Liver (tissue), 3 donors: ENCODE results near the gene SH2D2A.

Experiments used
- EGR1 ChIP-seq, 2 donors: IDR thresholded peaks; 2 replicates each; pipeline ENCODE4 v1.6.1; 2016 to 2018; ENCODE audit warnings: antibody characterized with exemption in 2 of 2, low read depth in 2 of 2
- FOXA1 ChIP-seq: IDR thresholded peaks from 2 replicates; pipeline ENCODE4 v1.6.1; 2016; ENCODE audit warnings: antibody characterized with exemption
- GABPA ChIP-seq, 2 donors: IDR thresholded peaks in 1 of 2; conservative IDR thresholded peaks in 1 of 2; 2 replicates each; pipeline ENCODE4 v1.6.1; 2016; ENCODE audit warnings: antibody characterized with exemption in 2 of 2, mild to moderate bottlenecking in 1 of 2, moderate library complexity in 1 of 2
- JUND ChIP-seq, 2 donors: IDR thresholded peaks; 2 replicates each; pipeline ENCODE4 v1.6.1; 2016; ENCODE audit warnings: antibody characterized with exemption in 2 of 2
- NR2F2 ChIP-seq: IDR thresholded peaks from 2 replicates; pipeline ENCODE4 v1.6.1; 2016; ENCODE audit warnings: antibody characterized with exemption
- RAD21 ChIP-seq, 2 donors: IDR thresholded peaks; 2 replicates each; pipeline ENCODE4 v1.6.1; 2016; ENCODE audit warnings: antibody characterized with exemption in 2 of 2, mild to moderate bottlenecking in 2 of 2
- RXRA ChIP-seq, 2 donors: IDR thresholded peaks; 2 replicates each; pipeline ENCODE4 v1.6.1; 2017 to 2018; ENCODE audit warnings: antibody characterized with exemption in 2 of 2, mild to moderate bottlenecking in 1 of 2
- TAF1 ChIP-seq: conservative IDR thresholded peaks from 2 replicates; pipeline ENCODE4 v1.6.1; 2016; ENCODE audit warnings: antibody characterized with exemption, mild to moderate bottlenecking
- YY1 ChIP-seq: IDR thresholded peaks from 2 replicates; pipeline ENCODE4 v1.6.1; 2016; ENCODE audit warnings: antibody characterized with exemption, mild to moderate bottlenecking
- TF ChIP-seq, protein P1 (sequence below): fragments of 150-350 bp; IDR thresholded peaks from 2 replicates; pipeline ENCODE4 v1.5.1; 2017; ENCODE audit warnings: improper control_type of control experiment, low read depth, low read length; ENCODE audit not compliant: missing input control
- TF ChIP-seq, protein P2 (sequence below): IDR thresholded peaks from 2 replicates; pipeline ENCODE4 v1.6.1; 2016; ENCODE audit warnings: antibody characterized with exemption, mild to moderate bottlenecking
- TF ChIP-seq, protein P3 (sequence below): IDR thresholded peaks from 2 replicates; pipeline ENCODE4 v1.6.1; 2016; ENCODE audit warnings: antibody characterized with exemption
- TF ChIP-seq, protein P4 (sequence below): IDR thresholded peaks from 2 replicates; pipeline ENCODE4 v1.6.1; 2016; ENCODE audit warnings: antibody characterized with exemption
- TF ChIP-seq, protein P5 (sequence below): IDR thresholded peaks from 2 replicates; pipeline ENCODE4 v1.6.1; 2016; ENCODE audit warnings: antibody characterized with exemption
- donor health status: healthy.
- donor health status: healthy.

DNA sequence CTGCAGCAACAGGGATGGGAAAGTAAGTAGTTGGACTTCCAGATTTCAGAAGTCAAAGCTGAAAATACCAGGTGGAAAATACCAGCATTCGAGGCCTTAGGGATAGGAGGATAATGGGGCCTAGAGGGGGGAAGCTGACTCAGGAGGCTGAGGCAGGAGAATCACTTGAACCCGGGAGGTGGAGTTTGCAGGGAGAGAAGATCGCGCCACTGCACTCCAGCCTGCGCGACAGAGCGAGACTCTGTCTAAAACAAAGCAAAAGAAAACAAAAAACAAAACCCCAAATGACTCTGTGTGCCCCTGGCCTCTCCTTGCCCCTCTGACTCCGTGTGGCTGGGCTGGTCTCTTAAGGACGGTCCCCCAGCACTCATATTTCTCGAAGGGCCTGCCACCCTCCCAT lies 3.4 kb downstream of the SH2D2A start:
- TF ChIP-seq, protein P1, sequence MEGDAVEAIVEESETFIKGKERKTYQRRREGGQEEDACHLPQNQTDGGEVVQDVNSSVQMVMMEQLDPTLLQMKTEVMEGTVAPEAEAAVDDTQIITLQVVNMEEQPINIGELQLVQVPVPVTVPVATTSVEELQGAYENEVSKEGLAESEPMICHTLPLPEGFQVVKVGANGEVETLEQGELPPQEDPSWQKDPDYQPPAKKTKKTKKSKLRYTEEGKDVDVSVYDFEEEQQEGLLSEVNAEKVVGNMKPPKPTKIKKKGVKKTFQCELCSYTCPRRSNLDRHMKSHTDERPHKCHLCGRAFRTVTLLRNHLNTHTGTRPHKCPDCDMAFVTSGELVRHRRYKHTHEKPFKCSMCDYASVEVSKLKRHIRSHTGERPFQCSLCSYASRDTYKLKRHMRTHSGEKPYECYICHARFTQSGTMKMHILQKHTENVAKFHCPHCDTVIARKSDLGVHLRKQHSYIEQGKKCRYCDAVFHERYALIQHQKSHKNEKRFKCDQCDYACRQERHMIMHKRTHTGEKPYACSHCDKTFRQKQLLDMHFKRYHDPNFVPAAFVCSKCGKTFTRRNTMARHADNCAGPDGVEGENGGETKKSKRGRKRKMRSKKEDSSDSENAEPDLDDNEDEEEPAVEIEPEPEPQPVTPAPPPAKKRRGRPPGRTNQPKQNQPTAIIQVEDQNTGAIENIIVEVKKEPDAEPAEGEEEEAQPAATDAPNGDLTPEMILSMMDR, result no peak
- TF ChIP-seq YY1 (no peak), RAD21 (IDR thresholded peaks at IDR 0.05) (no peak), GABPA (IDR thresholded peaks at IDR 0.05 in 1 of 2, conservative IDR thresholded peaks at IDR 0.05 in 1 of 2) (no peak), TAF1 (no peak), RXRA (IDR thresholded peaks at IDR 0.05) (no peak), EGR1 (IDR thresholded peaks at IDR 0.05; ENCODE audit: low read depth in 2 of 2) (no peak), JUND (IDR thresholded peaks at IDR 0.05) (no peak), NR2F2 (no peak), FOXA1 (no peak)
- TF ChIP-seq, protein P2, sequence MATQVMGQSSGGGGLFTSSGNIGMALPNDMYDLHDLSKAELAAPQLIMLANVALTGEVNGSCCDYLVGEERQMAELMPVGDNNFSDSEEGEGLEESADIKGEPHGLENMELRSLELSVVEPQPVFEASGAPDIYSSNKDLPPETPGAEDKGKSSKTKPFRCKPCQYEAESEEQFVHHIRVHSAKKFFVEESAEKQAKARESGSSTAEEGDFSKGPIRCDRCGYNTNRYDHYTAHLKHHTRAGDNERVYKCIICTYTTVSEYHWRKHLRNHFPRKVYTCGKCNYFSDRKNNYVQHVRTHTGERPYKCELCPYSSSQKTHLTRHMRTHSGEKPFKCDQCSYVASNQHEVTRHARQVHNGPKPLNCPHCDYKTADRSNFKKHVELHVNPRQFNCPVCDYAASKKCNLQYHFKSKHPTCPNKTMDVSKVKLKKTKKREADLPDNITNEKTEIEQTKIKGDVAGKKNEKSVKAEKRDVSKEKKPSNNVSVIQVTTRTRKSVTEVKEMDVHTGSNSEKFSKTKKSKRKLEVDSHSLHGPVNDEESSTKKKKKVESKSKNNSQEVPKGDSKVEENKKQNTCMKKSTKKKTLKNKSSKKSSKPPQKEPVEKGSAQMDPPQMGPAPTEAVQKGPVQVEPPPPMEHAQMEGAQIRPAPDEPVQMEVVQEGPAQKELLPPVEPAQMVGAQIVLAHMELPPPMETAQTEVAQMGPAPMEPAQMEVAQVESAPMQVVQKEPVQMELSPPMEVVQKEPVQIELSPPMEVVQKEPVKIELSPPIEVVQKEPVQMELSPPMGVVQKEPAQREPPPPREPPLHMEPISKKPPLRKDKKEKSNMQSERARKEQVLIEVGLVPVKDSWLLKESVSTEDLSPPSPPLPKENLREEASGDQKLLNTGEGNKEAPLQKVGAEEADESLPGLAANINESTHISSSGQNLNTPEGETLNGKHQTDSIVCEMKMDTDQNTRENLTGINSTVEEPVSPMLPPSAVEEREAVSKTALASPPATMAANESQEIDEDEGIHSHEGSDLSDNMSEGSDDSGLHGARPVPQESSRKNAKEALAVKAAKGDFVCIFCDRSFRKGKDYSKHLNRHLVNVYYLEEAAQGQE, result no peak
- TF ChIP-seq, protein P3, sequence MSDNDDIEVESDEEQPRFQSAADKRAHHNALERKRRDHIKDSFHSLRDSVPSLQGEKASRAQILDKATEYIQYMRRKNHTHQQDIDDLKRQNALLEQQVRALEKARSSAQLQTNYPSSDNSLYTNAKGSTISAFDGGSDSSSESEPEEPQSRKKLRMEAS, result no peak
- TF ChIP-seq, protein P4, sequence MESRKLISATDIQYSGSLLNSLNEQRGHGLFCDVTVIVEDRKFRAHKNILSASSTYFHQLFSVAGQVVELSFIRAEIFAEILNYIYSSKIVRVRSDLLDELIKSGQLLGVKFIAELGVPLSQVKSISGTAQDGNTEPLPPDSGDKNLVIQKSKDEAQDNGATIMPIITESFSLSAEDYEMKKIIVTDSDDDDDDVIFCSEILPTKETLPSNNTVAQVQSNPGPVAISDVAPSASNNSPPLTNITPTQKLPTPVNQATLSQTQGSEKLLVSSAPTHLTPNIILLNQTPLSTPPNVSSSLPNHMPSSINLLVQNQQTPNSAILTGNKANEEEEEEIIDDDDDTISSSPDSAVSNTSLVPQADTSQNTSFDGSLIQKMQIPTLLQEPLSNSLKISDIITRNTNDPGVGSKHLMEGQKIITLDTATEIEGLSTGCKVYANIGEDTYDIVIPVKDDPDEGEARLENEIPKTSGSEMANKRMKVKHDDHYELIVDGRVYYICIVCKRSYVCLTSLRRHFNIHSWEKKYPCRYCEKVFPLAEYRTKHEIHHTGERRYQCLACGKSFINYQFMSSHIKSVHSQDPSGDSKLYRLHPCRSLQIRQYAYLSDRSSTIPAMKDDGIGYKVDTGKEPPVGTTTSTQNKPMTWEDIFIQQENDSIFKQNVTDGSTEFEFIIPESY, result no peak
- TF ChIP-seq, protein P5, sequence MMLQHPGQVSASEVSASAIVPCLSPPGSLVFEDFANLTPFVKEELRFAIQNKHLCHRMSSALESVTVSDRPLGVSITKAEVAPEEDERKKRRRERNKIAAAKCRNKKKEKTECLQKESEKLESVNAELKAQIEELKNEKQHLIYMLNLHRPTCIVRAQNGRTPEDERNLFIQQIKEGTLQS, result no peak
